Body of pancreas (tissue), 4 donors: ENCODE data around the gene GRPEL2. TPM values are rescaled to one million over a fixed set of nuclear protein-coding genes. Genes with fewer than 3 reads are reported as not detected.

Experiments used
- ATAC-seq: fragments of 150-250 bp; one replicate; pipeline ENCODE4 v1.9.1; 2016
- DNase-seq, 4 donors: peaks; one replicate each; pipeline ENCODE4 v3.0.0-alpha.2; 2019
- H3K27ac ChIP-seq, 4 donors: fragments of 200-600 bp; sonication (generic); 1 replicate in 3 of 4; 2 replicates in 1 of 4; pipeline versions ENCODE4 v1.5.1 to v1.6.1; 2016 to 2019; ENCODE audit warnings: mild to moderate bottlenecking in 1 of 4, mixed read lengths in 1 of 4, moderate library complexity in 1 of 4
- H3K27me3 ChIP-seq, 2 donors: fragments of 200-600 bp; sonication (generic); one replicate each; pipeline ENCODE4 v1.6.0; 2016; ENCODE audit warnings: mild to moderate bottlenecking in 1 of 2
- H3K36me3 ChIP-seq, 2 donors: fragments of 200-600 bp; sonication (generic); replicated peaks in 1 of 2; 2 replicates each; pipeline ENCODE4 v1.5.1; 2016; ENCODE audit warnings: low read depth in 2 of 2; ENCODE audit not compliant: insufficient read depth in 1 of 2
- H3K4me1 ChIP-seq: fragments of 200-600 bp; sonication (generic); one replicate; pipeline ENCODE4 v1.6.0; 2016
- H3K4me3 ChIP-seq, 2 donors: fragments of 200-600 bp; sonication (generic); 1 replicate in 1 of 2; 2 replicates in 1 of 2; pipeline ENCODE4 v1.5.1; 2016 to 2019
- H3K9me3 ChIP-seq, 3 donors: fragments of 200-600 bp; sonication (generic); 1 replicate in 2 of 3; 2 replicates in 1 of 3; pipeline ENCODE4 v1.5.1; 2016
- CTCF ChIP-seq, 7 experiments: fragments of 450-650 bp in 4 of 7; fragments of 200-600 bp in 3 of 7; sonication (generic) in 3 of 7; IDR thresholded peaks; one replicate each; pipeline ENCODE4 v1.5.1; 2016 to 2019; ENCODE audit warnings: antibody characterized with exemption in 7 of 7
- POLR2A ChIP-seq, 3 donors: fragments of 450-650 bp; IDR thresholded peaks; one replicate each; pipeline ENCODE4 v1.6.1; 2016; ENCODE audit warnings: antibody characterized with exemption in 3 of 3, mild to moderate bottlenecking in 2 of 3
- WGBS, 2 donors: methylation state at CpG; one replicate each; pipeline ENCODE4 v1.1.5; 2017; 5-methylcytosine and 5-hydroxymethylcytosine counted together
- intact Hi-C: fragments of 100-400 bp; cut with DNase I; formaldehyde crosslinking; loops from one replicate; pipeline ENCODE4 v1.15.1; 2023
- total RNA-seq, 2 donors: library from RNA; depleted of rRNA; stranded (reverse); fragments of >200 nt; gene quantifications; one replicate each; pipeline ENCODE4 v1.1.0, GENCODE V29; 2016

Gene GRPEL2
- total RNA-seq, 2 donors from 2014 or later, result 4.9 to 10.6 TPM

GRCh38 chr5:149328177-149328576 is 17.1 kb upstream of the GRPEL2 start:
- Histone ChIP-seq H3K4me3 (no peak overlapping the region), H3K27ac (no peak overlapping the region), H3K27me3 (no peaks in the 10 kb centered on the region), H3K4me1 (no peaks in the 10 kb centered on the region), H3K9me3 (no peaks in the 10 kb centered on the region), H3K36me3 (no peaks in the 10 kb centered on the region)
- TF ChIP-seq POLR2A (IDR thresholded peaks at IDR 0.05) (no peak), CTCF (IDR thresholded peaks at IDR 0.05) (no peak)
- intact Hi-C loops, result no loop called here
- no peak for DNase-seq
- WGBS, 2 donors, result 88 to 89% methylated on average over 5 of the region's 5 CpGs
- no peak for ATAC-seq

GRCh38 chr5:149333711-149334443 is 11.4 kb upstream of the GRPEL2 start:
- WGBS, 2 donors, result 68 to 77% methylated on average over 2 of the region's 2 CpGs
- H3K27me3 ChIP-seq, result no peaks in the 10 kb centered on the region
- no peak for DNase-seq
- H3K36me3 ChIP-seq, result no peaks in the 10 kb centered on the region
- H3K4me1 ChIP-seq, result no peaks in the 10 kb centered on the region
- H3K27ac ChIP-seq, result no peak overlapping the region
- intact Hi-C loops, result no loop called here
- H3K4me3 ChIP-seq, result no peak overlapping the region
- TF ChIP-seq POLR2A (IDR thresholded peaks at IDR 0.05) (no peak), CTCF (IDR thresholded peaks at IDR 0.05) (no peak)
- ATAC-seq, result no peak
- H3K9me3 ChIP-seq, result no peaks in the 10 kb centered on the region

- Histone ChIP-seq H3K4me3 (no peak overlapping the region), H3K9me3 (no peaks in the 10 kb centered on the region), H3K27me3 (no peaks in the 10 kb centered on the region), H3K36me3 (no peaks in the 10 kb centered on the region), H3K4me1 (no peaks in the 10 kb centered on the region), H3K27ac (no peak overlapping the region)
- 89 to 91% methylated on average over 4 of the region's 4 CpGs for WGBS, 2 donors
- DNase-seq (no peak), ATAC-seq (no peak)
- intact Hi-C loops, result no loop called here
- TF ChIP-seq CTCF (IDR thresholded peaks at IDR 0.05) (no peak), POLR2A (IDR thresholded peaks at IDR 0.05) (no peak)
These were observed 7.6 kb upstream of the GRPEL2 start for GRCh38 chr5:149337736-149338135.

- TF ChIP-seq POLR2A (IDR thresholded peaks at IDR 0.05) (no peak), CTCF (IDR thresholded peaks at IDR 0.05) (no peak)
- WGBS, 2 donors, result 54 to 60% methylated on average over 1 of the region's 1 CpG
- H3K4me3 ChIP-seq, result no peak overlapping the region
- no peak for DNase-seq
- H3K27me3 ChIP-seq, result no peaks in the 10 kb centered on the region
- H3K4me1 ChIP-seq, result no peaks in the 10 kb centered on the region
- H3K9me3 ChIP-seq, result no peaks in the 10 kb centered on the region
- intact Hi-C loops, result no loop called here
- H3K36me3 ChIP-seq, result no peaks in the 10 kb centered on the region
- no peak for ATAC-seq
- no peak overlapping the region for H3K27ac ChIP-seq
These were observed 6.9 kb upstream of the GRPEL2 start for GRCh38 chr5:149338364-149338763.

GRCh38 chr5:149340920-149341319 is 4.4 kb upstream of the GRPEL2 start:
- H3K4me3 ChIP-seq, result no peak overlapping the region
- peaks cover 11% of the 10 kb centered on the region for H3K4me1 ChIP-seq
- H3K27me3 ChIP-seq, result no peaks in the 10 kb centered on the region
- intact Hi-C loops, result no loop called here
- TF ChIP-seq CTCF (IDR thresholded peaks at IDR 0.05) (no peak), POLR2A (IDR thresholded peaks at IDR 0.05) (no peak)
- no peak overlapping the region for H3K27ac ChIP-seq
- no peaks in the 10 kb centered on the region for H3K36me3 ChIP-seq
- DNase-seq (no peak), ATAC-seq (no peak)
- WGBS, 2 donors, result 55 to 75% methylated on average over 1 of the region's 1 CpG
- H3K9me3 ChIP-seq, result no peaks in the 10 kb centered on the region
